Transverse colon (tissue), 4 donors: Measurements from ENCODE around the gene RNFT2.

Experiments
- EP300 ChIP-seq: sonication (generic); formaldehyde crosslinking; IDR thresholded peaks from one replicate; pipeline ENCODE4 v1.6.1; 2017; ENCODE audit warnings: antibody characterized with exemption, low read depth
- POLR2A ChIP-seq: fragments of 450-650 bp; IDR thresholded peaks from one replicate; pipeline ENCODE4 v1.6.1; 2016; ENCODE audit warnings: antibody characterized with exemption, mild to moderate bottlenecking, moderate library complexity
- POLR2AphosphoS5 ChIP-seq, 3 donors: sonication (generic); formaldehyde crosslinking; IDR thresholded peaks; one replicate each; pipeline ENCODE4 v1.6.1; 2016; ENCODE audit warnings: antibody characterized with exemption in 3 of 3
- TF ChIP-seq, protein P1 (sequence below), 5 experiments: fragments of 200-600 bp in 3 of 5; fragments of 450-650 bp in 2 of 5; sonication (generic) in 3 of 5; IDR thresholded peaks; 1 replicate in 2 of 5; 2 replicates in 3 of 5; pipeline ENCODE4 v1.5.1; 2016 to 2017; ENCODE audit warnings: antibody characterized with exemption in 5 of 5, inconsistent platforms in 3 of 5, mild to moderate bottlenecking in 2 of 5, moderate library complexity in 1 of 5

DNA sequence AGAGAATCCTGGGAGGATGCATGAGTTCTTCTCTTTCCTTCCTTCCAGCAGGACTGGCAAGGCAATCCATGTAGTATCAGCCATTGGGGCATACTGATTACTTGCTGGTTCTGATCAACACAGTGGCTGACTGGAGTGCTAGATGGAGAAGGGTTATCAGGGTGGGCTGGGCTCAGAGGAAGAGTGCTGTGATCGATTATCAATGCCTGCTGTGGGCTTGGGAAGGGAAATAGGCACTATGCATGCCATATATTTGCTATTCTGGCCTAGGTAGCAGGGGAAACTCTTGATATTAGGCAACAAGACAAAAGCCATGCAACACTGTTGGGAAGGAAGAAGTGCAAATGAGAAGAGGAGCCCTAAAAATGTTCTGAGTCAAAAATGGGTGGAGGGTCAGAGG lies 97.4 kb downstream of the RNFT2 start:
- no peak for TF ChIP-seq POLR2A
- TF ChIP-seq POLR2AphosphoS5 (IDR thresholded peaks at IDR 0.05) = no peak
- TF ChIP-seq, protein P1, sequence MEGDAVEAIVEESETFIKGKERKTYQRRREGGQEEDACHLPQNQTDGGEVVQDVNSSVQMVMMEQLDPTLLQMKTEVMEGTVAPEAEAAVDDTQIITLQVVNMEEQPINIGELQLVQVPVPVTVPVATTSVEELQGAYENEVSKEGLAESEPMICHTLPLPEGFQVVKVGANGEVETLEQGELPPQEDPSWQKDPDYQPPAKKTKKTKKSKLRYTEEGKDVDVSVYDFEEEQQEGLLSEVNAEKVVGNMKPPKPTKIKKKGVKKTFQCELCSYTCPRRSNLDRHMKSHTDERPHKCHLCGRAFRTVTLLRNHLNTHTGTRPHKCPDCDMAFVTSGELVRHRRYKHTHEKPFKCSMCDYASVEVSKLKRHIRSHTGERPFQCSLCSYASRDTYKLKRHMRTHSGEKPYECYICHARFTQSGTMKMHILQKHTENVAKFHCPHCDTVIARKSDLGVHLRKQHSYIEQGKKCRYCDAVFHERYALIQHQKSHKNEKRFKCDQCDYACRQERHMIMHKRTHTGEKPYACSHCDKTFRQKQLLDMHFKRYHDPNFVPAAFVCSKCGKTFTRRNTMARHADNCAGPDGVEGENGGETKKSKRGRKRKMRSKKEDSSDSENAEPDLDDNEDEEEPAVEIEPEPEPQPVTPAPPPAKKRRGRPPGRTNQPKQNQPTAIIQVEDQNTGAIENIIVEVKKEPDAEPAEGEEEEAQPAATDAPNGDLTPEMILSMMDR (IDR thresholded peaks at IDR 0.05) = no peak
- TF ChIP-seq EP300 = no peak
